RWPE1 (cell line): ENCODE data around the gene CNOT3.
"Not testable (repeated sequence)": the region's sequence is repeated elsewhere in the genome, so short reads cannot be mapped to it uniquely, and the experiment has no call there.

Experiments used
- CTCF ChIA-PET: fragments of 350-600 bp; sonication (Branson Sonifier 250); formaldehyde crosslinking; extraction: SDS; loops from one replicate; lab custom pipeline; 2021; lab: Yijun Ruan, JAX
- POLR2A ChIA-PET: fragments of 400-600 bp; formaldehyde crosslinking; extraction: SDS; loops from one replicate; lab custom pipeline; 2020; ENCODE audit warnings: antibody characterized with exemption; ENCODE audit not compliant: low non-redundant PET; lab: Yijun Ruan, JAX
- DNase-seq: peaks from one replicate; pipeline ENCODE4 v3.0.0; 2012; ENCODE audit warnings: low spot score
- H3K27ac ChIP-seq: fragments of 450-650 bp; 2 replicates; pipeline ENCODE4 v1.5.1; 2017
- CTCF ChIP-seq: fragments of 450-650 bp; conservative IDR thresholded peaks from 2 replicates; pipeline ENCODE4 v1.5.1; 2017; ENCODE audit warnings: low read depth, mild to moderate bottlenecking

Gene CNOT3

GRCh38 chr19:54137699-54138488, at the start of gene CNOT3:
Gene CNOT3 (plus strand): TSS chr19:54137762. CDS start chr19:54142979, 5,217 bp downstream.
- peak within 1 kb of the TSS; percentile 94 for H3K27ac ChIP-seq
- CTCF ChIA-PET = no interaction called here
- no peak for TF ChIP-seq CTCF
- DNase-seq = no peak
- POLR2A ChIA-PET = interaction anchor here (0.6 to 1.6 kb wide), 3 partner anchors 10 to 469 kb away, joined by 3 to 5 read pairs (median 4); partner anchors contain the start of gene LENG1

GRCh38 chr19:54094426-54095000, 43.0 kb upstream of the CNOT3 start:
- no peak for DNase-seq
- no peak overlapping the region for H3K27ac ChIP-seq
- ChIA-PET POLR2A (no interaction called here), CTCF (interaction anchor here (0.6 to 0.7 kb wide), 2 partner anchors 9 to 212 kb away, joined by 3 to 4 read pairs; no protein-coding TSS in a partner anchor)
- TF ChIP-seq CTCF = no peak

GRCh38 chr19:54095136-54095858, 42.3 kb upstream of the CNOT3 start:
- no peak for TF ChIP-seq CTCF
- no peak for DNase-seq
- H3K27ac ChIP-seq = no peak overlapping the region
- ChIA-PET CTCF (interaction anchor here (0.7 kb wide), 1 partner anchor 9 kb away, joined by 3 read pairs; no protein-coding TSS in a partner anchor), POLR2A (no interaction called here)

GRCh38 chr19:54095859-54096616, 41.5 kb upstream of the CNOT3 start:
- DNase-seq = peak; percentile 37

GRCh38 chr19:54096617-54097106, 40.9 kb upstream of the CNOT3 start:
- peak overlapping the region; percentile 52 for H3K27ac ChIP-seq
- ChIA-PET CTCF (interaction anchor here (0.6 to 0.7 kb wide), 2 partner anchors 25 to 196 kb away, joined by 5 to 6 read pairs; no protein-coding TSS in a partner anchor), POLR2A (interaction anchor here (0.5 kb wide), 1 partner anchor 22 kb away, joined by 3 read pairs; no protein-coding TSS in a partner anchor)
- no peak for DNase-seq
- no peak for TF ChIP-seq CTCF

More at GRCh38 chr19:54095859-54096616, 41.5 kb upstream of the CNOT3 start:
- H3K27ac ChIP-seq, CTCF ChIA-PET: not testable (repeated sequence)
- POLR2A ChIA-PET = interaction anchor here (0.5 kb wide), 1 partner anchor 23 kb away, joined by 3 read pairs; no protein-coding TSS in a partner anchor

- H3K27ac ChIP-seq = no peak overlapping the region
- CTCF ChIA-PET = no interaction called here
- POLR2A ChIA-PET = no interaction called here
- DNase-seq = no peak
- TF ChIP-seq CTCF = no peak
Observed at GRCh38 chr19:54099190-54099902, 38.2 kb upstream of the CNOT3 start.

- POLR2A ChIA-PET, CTCF ChIA-PET, DNase-seq: not testable (repeated sequence)
- peak overlapping the region; percentile 54 for H3K27ac ChIP-seq
Observed at GRCh38 chr19:54099903-54100255, 37.7 kb upstream of the CNOT3 start.
